NCI-H2081 treated with DMSO at 0.1 percent for 48 hours (cell line): Measurements from ENCODE around the gene CCER1.

ENCODE experiments used
- DNase-seq: peaks from one replicate; lab custom pipeline; 2025; lab: John Stamatoyannopoulos, UW

Gene CCER1

GRCh38 chr12:90920222-90920621, 34.8 kb downstream of the CCER1 start:
- no peak for DNase-seq

GRCh38 chr12:90917431-90917830, 37.5 kb downstream of the CCER1 start:
- no peak for DNase-seq

GRCh38 chr12:90916516-90916915, 38.5 kb downstream of the CCER1 start:
- no peak for DNase-seq

DNA sequence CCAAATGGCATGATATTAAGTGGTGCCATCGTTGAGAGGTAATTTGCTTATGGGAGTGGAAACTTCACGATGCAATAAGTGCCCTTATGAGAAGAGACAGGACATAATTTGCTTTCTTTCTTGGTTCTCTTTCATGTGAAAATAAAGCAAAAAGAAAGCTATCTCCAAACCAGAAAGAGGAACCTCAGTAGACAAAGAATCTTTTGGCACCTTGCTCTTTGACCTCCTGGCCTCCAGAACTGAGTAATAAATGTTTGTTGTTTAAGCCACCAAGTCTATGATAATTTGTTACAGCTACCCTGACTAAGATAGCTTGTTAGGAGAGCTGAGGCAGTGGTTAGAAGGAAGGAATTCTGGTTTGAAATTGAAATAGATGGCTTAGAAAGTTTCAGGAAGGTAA, 39.6 kb downstream of the CCER1 start:
- no peak for DNase-seq

GRCh38 chr12:90910958-90911357, 44.0 kb downstream of the CCER1 start:
- no peak for DNase-seq

DNA sequence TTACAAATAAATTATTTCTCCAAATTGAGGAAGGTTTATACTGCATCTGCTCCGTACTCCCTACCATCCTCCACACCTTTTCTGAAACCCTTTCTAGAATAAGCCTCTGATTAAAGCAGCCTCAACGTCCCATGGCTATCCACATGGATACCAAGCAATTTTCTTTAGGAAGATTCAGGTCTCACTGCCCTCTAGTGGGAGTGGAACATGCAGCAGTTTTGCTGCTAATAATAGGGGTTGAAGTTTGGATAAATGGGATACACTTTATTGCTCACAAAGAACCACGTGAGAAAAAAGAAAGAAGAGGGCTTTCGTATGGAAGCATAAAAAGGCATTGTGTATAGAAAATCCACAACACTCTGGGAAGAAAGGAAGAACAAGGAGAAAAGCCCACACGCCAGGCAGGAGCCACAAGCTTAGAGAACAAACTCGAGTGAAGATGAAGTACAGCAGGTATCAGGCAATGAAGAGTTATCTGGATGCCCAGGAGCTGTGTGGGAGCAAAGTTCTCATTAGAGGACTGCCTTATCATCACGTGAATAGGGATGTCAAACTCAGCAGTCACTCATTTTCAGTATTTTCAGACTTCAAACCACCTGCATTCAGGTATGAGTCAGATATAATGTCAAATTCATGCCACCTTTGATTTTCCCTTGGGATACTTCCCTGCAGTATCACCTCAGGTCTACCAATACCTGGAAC, 45.8 kb downstream of the CCER1 start:
- peak; percentile 43 for DNase-seq

DNA sequence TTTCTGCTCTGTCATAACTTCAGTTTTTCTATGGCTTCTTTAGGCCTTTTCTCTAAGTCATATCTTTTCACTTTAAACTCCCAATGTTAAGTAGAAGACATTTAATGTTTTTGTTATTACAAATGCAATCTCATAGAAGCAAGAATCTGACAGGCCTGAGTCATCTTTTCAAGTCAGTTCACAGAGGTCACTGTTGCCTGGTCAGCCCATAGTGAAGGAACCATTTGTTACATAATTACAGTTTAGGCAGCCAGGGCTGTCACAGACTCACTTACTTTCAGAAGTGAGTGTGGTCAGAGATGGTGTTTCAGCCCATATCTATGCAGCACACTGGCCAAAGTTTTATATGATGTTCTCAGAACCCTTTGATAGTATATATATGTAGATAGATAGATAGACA, 46.5 kb downstream of the CCER1 start:
- DNase-seq, result no peak

DNA sequence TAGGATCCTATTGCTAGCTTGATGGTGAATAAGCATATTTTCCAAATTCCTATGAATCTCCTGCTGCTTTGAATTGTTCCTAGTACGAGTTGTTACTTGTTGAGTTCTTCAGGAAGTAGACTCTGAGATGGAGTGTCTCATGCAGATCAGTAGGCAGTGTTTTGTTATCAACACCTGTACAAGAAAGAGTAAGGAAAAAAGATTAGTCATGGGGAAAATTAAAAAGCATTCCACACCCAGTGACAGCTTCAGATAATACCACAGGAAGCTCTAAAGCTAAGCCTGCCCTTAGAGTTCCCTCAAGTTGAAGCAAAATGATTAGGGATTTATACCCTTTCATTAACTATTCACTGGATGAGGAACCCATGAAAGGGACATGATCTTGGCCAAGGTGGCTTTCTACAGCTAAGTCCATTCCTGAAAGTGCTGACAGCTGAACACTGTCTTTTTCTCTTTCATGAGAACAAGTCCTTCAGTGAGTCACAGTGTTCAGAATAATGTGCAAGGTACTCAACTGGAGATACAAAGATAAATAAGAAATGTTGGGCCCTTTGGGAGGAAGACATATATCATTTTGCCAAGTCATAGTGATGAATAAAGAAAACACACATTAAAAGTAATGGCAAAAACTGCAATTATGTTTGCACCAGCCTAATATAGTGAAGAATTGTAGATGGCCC, 49.1 kb downstream of the CCER1 start:
- no peak for DNase-seq

- DNase-seq, result no peak
These were observed 52.4 kb downstream of the CCER1 start for GRCh38 chr12:90902596-90902995.
